GM19043 (cell line): ENCODE results near the gene BEAN1.

ENCODE experiments used
- ATAC-seq: cut with Tn5 transposase; IDR thresholded peaks from one replicate; pipeline ENCODE4 v1.9.1; 2021; ENCODE audit warnings: low read depth; ENCODE audit not compliant: unreplicated experiment

BEAN1 gene

DNA sequence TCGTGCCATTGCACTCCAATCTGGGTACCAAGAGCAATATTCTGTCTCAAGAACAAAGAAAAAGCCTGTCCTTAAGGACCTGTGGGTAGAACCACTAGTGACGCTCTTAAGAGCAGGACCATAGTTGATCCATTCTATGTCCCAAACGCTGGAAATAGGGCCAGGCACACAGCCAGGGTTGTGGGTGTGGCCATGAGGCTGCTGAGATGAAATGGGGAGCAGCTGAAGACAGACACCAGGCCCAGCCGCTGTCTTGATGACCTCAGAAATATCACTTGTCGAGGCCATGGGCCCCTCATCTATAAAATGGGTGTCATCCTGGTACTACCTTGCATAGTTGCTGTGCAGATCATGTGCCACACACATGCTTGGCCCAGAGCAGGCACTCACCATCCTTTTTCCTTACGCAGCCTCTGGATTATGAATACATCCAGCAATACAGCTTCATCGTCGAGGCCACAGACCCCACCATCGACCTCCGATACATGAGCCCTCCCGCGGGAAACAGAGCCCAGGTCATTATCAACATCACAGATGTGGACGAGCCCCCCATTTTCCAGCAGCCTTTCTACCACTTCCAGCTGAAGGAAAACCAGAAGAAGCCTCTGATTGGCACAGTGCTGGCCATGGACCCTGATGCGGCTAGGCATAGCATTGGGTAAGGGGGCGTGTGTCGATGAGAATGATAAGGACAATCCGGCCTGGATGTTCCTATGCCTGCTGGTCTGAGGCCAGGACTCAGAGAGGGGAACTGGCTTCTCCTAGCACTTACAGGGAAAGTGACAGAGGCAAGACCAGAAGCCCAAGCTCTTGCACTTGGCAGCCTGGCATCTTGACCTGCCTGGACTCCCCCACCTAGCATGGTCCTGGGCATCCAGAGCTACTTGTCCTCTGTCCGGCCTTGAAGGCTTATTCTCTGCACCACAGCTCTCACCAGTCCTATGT, 35.1 kb upstream of the BEAN1 start:
- ATAC-seq = no peak

DNA sequence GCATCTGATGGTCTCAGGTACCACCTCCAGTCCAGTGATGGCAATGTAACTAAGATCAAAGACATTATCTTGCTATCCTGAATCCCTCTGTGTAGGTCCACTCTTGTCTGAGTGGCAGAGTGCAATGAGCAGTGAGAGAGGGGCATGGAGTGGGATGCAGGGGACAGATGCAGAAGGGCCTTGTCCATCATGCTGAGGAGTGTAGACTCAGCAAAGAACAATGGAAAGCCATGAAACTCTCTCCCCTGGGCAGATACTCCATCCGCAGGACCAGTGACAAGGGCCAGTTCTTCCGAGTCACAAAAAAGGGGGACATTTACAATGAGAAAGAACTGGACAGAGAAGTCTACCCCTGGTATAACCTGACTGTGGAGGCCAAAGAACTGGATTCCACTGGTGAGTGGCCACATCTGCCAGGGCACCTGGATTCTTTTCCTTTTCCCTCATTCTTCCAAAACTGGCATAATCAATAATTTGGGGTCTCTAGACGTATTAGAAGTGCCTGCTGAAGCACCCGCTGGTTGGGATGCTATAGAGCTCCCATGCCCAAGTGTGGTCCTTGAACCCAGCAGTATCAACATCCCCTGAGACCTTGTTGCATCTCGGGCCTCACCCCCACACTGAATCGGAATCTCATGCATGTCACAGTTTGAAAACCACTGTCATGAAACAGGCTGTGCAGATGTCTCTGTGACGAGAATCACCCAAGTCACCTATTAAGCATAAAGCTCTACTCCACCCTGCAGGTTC, 31.1 kb upstream of the BEAN1 start:
- ATAC-seq = no peak

DNA sequence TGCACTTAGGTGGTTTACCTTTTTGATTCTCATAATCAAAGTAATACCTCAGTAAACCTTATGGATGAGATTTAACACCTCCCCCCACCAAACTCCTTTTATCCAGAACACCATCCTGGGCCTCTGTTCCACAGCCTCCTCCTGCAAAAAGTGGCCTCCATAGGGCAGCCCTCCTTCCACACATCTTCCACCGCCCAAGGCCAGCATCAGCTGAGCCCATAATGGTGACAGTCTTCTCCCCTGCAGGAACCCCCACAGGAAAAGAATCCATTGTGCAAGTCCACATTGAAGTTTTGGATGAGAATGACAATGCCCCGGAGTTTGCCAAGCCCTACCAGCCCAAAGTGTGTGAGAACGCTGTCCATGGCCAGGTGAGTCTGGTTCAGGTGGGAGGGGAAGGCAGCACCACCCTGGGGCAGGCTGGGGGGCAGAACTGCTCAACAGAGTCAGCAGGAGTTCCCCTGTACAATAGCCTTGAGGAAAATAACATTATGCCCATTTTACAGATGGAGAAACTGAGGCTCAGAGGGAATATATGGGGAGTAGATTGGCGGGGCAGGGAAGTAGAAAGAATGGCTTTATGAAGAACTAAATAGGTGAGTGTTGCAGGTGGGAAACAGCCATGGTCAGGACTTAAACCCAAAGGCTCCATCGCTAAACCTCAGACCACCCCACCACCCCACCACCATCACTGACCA, 29.2 kb upstream of the BEAN1 start:
- ATAC-seq = no peak

DNA sequence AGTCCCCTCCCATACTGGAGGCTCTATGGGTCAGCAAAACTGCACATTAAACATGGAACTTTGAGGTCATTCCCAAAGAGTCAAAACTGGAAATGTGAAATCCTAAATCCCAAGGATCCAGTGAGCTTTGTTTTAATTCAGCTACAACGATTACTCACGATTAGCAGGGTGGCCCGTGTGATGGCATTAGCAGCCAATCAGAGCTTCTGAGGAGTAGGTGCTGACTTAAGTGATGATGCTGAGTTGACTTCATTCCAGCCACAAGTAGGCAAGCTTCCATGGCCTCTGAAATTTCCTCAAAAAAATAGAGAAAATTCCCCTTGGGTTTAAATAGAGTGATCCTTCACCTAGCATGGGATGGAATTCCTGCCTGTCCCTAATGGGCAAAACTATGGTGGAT, 28.1 kb upstream of the BEAN1 start:
- ATAC-seq = no peak

- ATAC-seq = no peak
Observed at GRCh38 chr16:66399930-66400329, 27.2 kb upstream of the BEAN1 start.

DNA sequence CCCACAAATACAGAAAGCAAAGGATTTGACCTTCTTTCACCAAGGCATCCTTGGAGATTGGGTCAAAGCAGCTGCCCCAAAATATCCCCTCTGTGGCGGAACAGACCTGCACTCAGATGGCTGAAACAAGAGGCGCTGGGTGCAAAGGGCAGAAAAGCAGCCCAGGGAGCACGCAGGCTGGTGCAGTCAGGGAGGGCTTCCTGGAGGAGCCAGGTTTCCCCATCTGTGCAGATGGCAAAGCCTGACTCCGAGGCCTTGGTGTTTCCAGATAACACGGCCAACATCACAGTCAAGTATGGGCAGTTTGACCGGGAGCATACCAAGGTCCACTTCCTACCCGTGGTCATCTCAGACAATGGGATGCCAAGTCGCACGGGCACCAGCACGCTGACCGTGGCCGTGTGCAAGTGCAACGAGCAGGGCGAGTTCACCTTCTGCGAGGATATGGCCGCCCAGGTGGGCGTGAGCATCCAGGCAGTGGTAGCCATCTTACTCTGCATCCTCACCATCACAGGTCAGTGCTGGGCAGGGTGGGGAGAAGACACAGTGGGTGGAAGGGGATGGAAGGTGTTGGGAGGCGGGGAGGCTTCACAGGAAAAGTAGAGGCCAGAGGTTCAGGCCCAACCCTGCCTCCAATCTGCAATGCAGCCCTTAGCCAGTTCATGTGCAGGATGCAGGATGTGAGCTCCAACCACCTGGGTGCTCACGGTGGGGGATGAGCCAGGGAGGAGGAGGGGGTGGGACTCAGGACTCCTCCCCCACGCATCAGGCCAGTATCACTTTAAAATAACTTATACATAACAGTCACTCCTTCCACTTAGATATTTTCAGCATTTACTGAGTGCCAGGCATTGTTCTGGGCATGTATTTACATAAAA, 26.4 kb upstream of the BEAN1 start:
- ATAC-seq = no peak

GRCh38 chr16:66401610-66402009, 25.5 kb upstream of the BEAN1 start:
- ATAC-seq = no peak

- ATAC-seq = no peak
Observed at GRCh38 chr16:66402166-66402565, 24.9 kb upstream of the BEAN1 start.

DNA sequence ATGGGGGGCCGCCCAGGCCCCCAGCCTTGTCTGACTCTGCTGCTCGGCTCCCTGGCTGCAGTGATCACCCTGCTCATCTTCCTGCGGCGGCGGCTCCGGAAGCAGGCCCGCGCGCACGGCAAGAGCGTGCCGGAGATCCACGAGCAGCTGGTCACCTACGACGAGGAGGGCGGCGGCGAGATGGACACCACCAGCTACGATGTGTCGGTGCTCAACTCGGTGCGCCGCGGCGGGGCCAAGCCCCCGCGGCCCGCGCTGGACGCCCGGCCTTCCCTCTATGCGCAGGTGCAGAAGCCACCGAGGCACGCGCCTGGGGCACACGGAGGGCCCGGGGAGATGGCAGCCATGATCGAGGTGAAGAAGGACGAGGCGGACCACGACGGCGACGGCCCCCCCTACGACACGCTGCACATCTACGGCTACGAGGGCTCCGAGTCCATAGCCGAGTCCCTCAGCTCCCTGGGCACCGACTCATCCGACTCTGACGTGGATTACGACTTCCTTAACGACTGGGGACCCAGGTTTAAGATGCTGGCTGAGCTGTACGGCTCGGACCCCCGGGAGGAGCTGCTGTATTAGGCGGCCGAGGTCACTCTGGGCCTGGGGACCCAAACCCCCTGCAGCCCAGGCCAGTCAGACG, 24.4 kb upstream of the BEAN1 start:
- no peak for ATAC-seq

DNA sequence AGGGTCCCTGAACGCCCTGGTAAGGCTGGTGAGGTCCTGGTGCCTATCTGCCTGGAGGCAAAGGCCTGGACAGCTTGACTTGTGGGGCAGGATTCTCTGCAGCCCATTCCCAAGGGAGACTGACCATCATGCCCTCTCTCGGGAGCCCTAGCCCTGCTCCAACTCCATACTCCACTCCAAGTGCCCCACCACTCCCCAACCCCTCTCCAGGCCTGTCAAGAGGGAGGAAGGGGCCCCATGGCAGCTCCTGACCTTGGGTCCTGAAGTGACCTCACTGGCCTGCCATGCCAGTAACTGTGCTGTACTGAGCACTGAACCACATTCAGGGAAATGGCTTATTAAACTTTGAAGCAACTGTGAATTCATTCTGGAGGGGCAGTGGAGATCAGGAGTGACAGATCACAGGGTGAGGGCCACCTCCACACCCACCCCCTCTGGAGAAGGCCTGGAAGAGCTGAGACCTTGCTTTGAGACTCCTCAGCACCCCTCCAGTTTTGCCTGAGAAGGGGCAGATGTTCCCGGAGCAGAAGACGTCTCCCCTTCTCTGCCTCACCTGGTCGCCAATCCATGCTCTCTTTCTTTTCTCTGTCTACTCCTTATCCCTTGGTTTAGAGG, 23.5 kb upstream of the BEAN1 start:
- ATAC-seq = no peak

- no peak for ATAC-seq
Observed at GRCh38 chr16:66405057-66405783, 21.9 kb upstream of the BEAN1 start.

- ATAC-seq = no peak
Observed at GRCh38 chr16:66406534-66407221, 20.4 kb upstream of the BEAN1 start.

- ATAC-seq = no peak
Observed at GRCh38 chr16:66408163-66409048, 18.7 kb upstream of the BEAN1 start.

DNA sequence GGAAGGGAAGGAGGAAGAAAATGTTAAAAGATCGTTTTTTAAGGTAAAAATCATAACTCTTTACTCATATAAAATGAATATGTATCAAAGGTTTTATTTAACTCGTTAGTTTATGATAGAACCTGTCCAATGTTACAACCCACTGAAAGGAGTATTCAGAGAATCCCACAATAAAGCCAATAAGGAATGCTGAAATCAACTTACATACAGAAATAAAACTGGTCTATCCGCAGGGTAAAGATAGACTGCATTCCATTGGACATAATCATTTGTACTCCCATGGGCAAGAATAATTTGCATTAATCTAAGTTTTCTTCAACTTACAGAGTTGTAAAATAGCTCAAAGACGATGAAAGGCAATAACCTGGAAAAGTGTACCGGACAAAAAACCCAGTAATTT, 17.9 kb upstream of the BEAN1 start:
- ATAC-seq = no peak

GRCh38 chr16:66412182-66412581, 14.9 kb upstream of the BEAN1 start:
- ATAC-seq = no peak

- ATAC-seq = no peak
Observed at GRCh38 chr16:66414891-66415290, 12.2 kb upstream of the BEAN1 start.

DNA sequence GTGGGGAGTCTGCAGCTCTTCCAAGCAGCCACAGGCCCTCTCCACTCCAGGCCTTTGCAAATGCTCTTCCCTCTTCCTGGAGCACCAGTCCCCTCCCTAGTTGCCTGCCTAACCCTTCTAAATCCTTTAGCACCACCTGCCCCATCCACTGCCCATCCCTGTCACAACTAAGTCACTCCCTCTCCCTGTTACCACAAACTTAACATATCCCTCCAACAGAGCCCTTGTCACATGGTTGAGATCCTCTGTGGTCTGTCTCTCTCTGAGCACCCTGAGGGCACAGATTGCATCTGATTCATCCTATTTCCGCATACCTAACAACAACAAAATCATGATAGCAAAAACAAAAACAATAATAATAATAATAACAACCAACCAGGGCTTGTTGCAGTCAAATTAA, 11.0 kb upstream of the BEAN1 start:
- ATAC-seq = no peak
